ENCODE results near the gene SEC24D. TPM values are rescaled to one million over a fixed set of nuclear protein-coding genes. Genes with fewer than 3 reads are reported as not detected.

SEC24D gene
- total RNA-seq, 1 experiment from 2014 or later, result 14.4 TPM

DNA sequence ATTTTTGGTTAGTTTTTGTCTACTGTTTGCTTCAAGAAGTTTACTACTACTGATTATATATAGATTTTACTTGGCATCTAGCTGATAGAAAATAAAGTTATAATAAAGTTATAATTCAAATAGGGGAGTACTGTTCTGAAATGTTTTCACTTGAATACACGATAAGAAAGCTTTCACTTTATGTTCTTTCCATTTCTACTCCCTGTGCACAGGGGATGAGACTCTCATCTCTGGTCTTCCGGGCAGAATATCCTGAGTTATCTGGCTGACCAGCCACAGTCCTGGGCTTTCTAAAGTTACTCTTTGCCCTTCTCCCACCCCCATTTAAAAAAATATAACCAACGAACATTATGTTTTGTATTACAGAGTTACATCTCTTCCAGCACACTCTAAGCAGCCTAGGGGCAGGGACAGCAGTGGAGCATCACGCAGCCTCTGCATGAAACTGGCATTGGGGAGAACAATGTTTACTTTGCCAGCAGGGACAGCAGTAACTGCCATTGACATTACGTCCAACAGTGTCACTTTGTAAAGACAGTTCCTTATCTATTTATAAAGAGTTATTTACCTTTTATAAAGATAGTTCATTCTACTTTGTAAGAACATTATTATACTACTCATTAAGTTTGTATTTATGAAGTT is 86.5 kb downstream of the SEC24D start:
- H3K4me2 ChIP-seq (ENCODE audit: low read length), result no peak overlapping the region
- DNase-seq, result no peak
- ChIA-PET CTCF (no interaction called here), POLR2A (ENCODE audit: unreplicated experiment) (no interaction called here)
- no peak overlapping the region for H3K27ac ChIP-seq (ENCODE audit: low read length)
- H3K36me3 ChIP-seq (ENCODE audit: low read depth, low read length), result peaks cover 17% of the 10 kb centered on the region; the same call in 1 of the 2 replicates
- intact Hi-C loops (cut with micrococcal nuclease), result no loop called here
- no peaks in the 10 kb centered on the region for H3K4me1 ChIP-seq (ENCODE audit: insufficient read depth, low read length)
- H3K9me3 ChIP-seq (ENCODE audit: low read length), result no peaks in the 10 kb centered on the region
- no TSS peak for BruUV-seq (replicated peaks)
- no peaks in the 10 kb centered on the region for H3F3A ChIP-seq (ENCODE audit: low read length, unreplicated experiment)
- H3K79me2 ChIP-seq (ENCODE audit: low read length), result no peaks in the 10 kb centered on the region
- H3K9ac ChIP-seq (ENCODE audit: low read length), result no peak overlapping the region
- H3K4me3 ChIP-seq (ENCODE audit: low read length), result no peak overlapping the region
- no peak for ATAC-seq
- no peaks in the 10 kb centered on the region for H3K9me2 ChIP-seq (replicated peaks; ENCODE audit: low read length)
- TF ChIP-seq EZH2phosphoT487 (IDR thresholded peaks at IDR 0.05; ENCODE audit: borderline replicate concordance, low read length), result no peak
- TF ChIP-seq EZH2 (IDR thresholded peaks at IDR 0.05; ENCODE audit: low read length, unreplicated experiment), result no peak
- TF ChIP-seq, protein P1, sequence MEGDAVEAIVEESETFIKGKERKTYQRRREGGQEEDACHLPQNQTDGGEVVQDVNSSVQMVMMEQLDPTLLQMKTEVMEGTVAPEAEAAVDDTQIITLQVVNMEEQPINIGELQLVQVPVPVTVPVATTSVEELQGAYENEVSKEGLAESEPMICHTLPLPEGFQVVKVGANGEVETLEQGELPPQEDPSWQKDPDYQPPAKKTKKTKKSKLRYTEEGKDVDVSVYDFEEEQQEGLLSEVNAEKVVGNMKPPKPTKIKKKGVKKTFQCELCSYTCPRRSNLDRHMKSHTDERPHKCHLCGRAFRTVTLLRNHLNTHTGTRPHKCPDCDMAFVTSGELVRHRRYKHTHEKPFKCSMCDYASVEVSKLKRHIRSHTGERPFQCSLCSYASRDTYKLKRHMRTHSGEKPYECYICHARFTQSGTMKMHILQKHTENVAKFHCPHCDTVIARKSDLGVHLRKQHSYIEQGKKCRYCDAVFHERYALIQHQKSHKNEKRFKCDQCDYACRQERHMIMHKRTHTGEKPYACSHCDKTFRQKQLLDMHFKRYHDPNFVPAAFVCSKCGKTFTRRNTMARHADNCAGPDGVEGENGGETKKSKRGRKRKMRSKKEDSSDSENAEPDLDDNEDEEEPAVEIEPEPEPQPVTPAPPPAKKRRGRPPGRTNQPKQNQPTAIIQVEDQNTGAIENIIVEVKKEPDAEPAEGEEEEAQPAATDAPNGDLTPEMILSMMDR (conservative IDR thresholded peaks at IDR 0.05; ENCODE audit: low read depth, low read length), result no peak
- no peak overlapping the region for H2AFZ ChIP-seq (ENCODE audit: low read length)
- H3K27me3 ChIP-seq (ENCODE audit: low read length), result no peaks in the 10 kb centered on the region
- no peaks in the 10 kb centered on the region for H4K20me1 ChIP-seq (ENCODE audit: low read length)

DNA sequence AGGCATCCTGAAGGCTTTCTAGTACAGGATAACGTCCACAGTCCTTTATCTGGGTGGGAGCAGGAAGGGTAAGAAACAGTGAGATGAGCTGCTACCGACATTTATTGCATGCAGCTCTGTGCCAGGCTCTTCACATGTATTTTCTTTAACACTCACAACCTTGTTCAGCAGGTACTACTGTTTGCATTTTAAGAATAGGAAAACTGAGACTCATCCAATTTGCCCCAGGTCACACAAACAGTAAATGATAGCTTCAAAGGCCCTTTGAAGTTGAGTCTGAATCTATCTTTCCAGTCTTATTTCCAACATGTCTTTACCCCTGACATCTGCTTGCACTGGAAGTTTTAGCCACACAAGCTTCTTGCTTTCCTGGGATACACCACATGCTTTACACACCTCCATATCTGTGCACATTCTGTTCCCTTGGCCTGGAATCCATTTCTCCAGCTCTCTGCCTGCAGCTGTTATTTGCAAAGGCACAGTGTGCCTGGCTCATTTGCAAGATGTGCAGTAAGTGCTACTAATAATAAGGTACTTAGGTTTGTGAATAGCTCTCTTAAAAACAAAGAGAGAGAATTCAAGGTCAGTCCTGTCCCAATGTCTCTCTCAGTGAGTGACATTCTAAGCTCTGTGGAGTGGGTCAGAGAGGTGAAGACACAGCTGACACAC is 89.5 kb downstream of the SEC24D start:
- no peaks in the 10 kb centered on the region for H4K20me1 ChIP-seq (ENCODE audit: low read length)
- H2AFZ ChIP-seq (ENCODE audit: low read length), result no peak overlapping the region
- DNase-seq (no peak), ATAC-seq (no peak)
- TF ChIP-seq, protein P1 (conservative IDR thresholded peaks at IDR 0.05; ENCODE audit: low read depth, low read length), result no peak
- no peak for TF ChIP-seq EZH2 (IDR thresholded peaks at IDR 0.05; ENCODE audit: low read length, unreplicated experiment)
- no peak for TF ChIP-seq EZH2phosphoT487 (IDR thresholded peaks at IDR 0.05; ENCODE audit: borderline replicate concordance, low read length)
- BruUV-seq (replicated peaks), result no TSS peak
- no peak overlapping the region for H3K4me2 ChIP-seq (ENCODE audit: low read length)
- H3K27me3 ChIP-seq (ENCODE audit: low read length), result no peaks in the 10 kb centered on the region
- no peak overlapping the region for H3K4me3 ChIP-seq (ENCODE audit: low read length)
- intact Hi-C loops (cut with micrococcal nuclease), result no loop called here
- H3K9ac ChIP-seq (ENCODE audit: low read length), result no peak overlapping the region
- no peaks in the 10 kb centered on the region for H3K4me1 ChIP-seq (ENCODE audit: insufficient read depth, low read length)
- H3F3A ChIP-seq (ENCODE audit: low read length, unreplicated experiment), result no peaks in the 10 kb centered on the region
- no peaks in the 10 kb centered on the region for H3K9me2 ChIP-seq (replicated peaks; ENCODE audit: low read length)
- H3K9me3 ChIP-seq (ENCODE audit: low read length), result no peaks in the 10 kb centered on the region
- peaks cover 10% of the 10 kb centered on the region for H3K36me3 ChIP-seq (ENCODE audit: low read depth, low read length)
- no peak overlapping the region for H3K27ac ChIP-seq (ENCODE audit: low read length)
- H3K79me2 ChIP-seq (ENCODE audit: low read length), result no peaks in the 10 kb centered on the region
- CTCF ChIA-PET, result no interaction called here
- POLR2A ChIA-PET (ENCODE audit: unreplicated experiment), result no interaction called here

DNA sequence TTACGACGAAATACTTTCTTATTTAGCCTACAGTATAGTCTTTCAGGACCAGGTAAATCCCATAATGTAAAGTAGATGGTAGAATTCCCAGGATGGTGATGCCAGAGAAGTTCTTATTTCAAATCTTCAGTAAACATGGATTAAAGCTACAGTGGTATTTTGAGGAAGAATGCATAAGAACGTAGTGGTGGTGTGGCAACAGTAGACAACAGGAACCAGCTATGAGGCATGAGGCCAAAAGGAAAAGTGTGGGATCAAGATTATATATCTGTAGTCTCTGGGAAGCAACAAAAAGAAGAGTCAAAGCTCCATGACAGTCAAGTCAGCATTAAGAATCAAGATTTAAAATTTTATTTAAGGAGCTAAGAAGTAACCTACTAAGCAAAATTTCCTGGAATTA is 90.6 kb downstream of the SEC24D start:
- H3K4me2 ChIP-seq (ENCODE audit: low read length), result no peak overlapping the region
- no peak overlapping the region for H3K4me3 ChIP-seq (ENCODE audit: low read length)
- POLR2A ChIA-PET (ENCODE audit: unreplicated experiment), result no interaction called here
- no peaks in the 10 kb centered on the region for H3F3A ChIP-seq (ENCODE audit: low read length, unreplicated experiment)
- no peaks in the 10 kb centered on the region for H3K27me3 ChIP-seq (ENCODE audit: low read length)
- H3K36me3 ChIP-seq (ENCODE audit: low read depth, low read length), result peaks cover 11% of the 10 kb centered on the region
- H3K4me1 ChIP-seq (ENCODE audit: insufficient read depth, low read length), result no peaks in the 10 kb centered on the region
- no peaks in the 10 kb centered on the region for H3K9me2 ChIP-seq (replicated peaks; ENCODE audit: low read length)
- no peaks in the 10 kb centered on the region for H3K9me3 ChIP-seq (ENCODE audit: low read length)
- H3K27ac ChIP-seq (ENCODE audit: low read length), result no peak overlapping the region
- no peak for TF ChIP-seq EZH2phosphoT487 (IDR thresholded peaks at IDR 0.05; ENCODE audit: borderline replicate concordance, low read length)
- TF ChIP-seq, protein P1 (conservative IDR thresholded peaks at IDR 0.05; ENCODE audit: low read depth, low read length), result no peak
- no peak for TF ChIP-seq EZH2 (IDR thresholded peaks at IDR 0.05; ENCODE audit: low read length, unreplicated experiment)
- H2AFZ ChIP-seq (ENCODE audit: low read length), result no peak overlapping the region
- ATAC-seq (no peak), DNase-seq (no peak)
- no peaks in the 10 kb centered on the region for H4K20me1 ChIP-seq (ENCODE audit: low read length)
- intact Hi-C loops (cut with micrococcal nuclease), result no loop called here
- no peaks in the 10 kb centered on the region for H3K79me2 ChIP-seq (ENCODE audit: low read length)
- BruUV-seq (replicated peaks), result no TSS peak
- H3K9ac ChIP-seq (ENCODE audit: low read length), result no peak overlapping the region
- CTCF ChIA-PET, result no interaction called here

All from PC-3 (cell line).